Upper lobe of left lung (tissue), 6 donors: ENCODE results near the gene NAA25. TPM values are rescaled to one million over a fixed set of nuclear protein-coding genes. Genes with fewer than 3 reads are reported as not detected.

Source experiments
- ATAC-seq, 2 donors: fragments of 200-7000 bp; cut with Tn5 transposase; one replicate each; pipeline ENCODE4 v1.9.1; 2022; ENCODE audit warnings: mild to moderate bottlenecking in 2 of 2, moderate library complexity in 2 of 2; ENCODE audit not compliant: low FRiP score in 2 of 2
- DNase-seq, 2 donors: peaks; one replicate each; pipeline ENCODE4 v3.0.0-alpha.2; 2019 to 2020
- H3K27ac ChIP-seq, 4 donors: fragments of 200-600 bp; sonication (generic); one replicate each; pipeline ENCODE4 v1.5.1; 2016 to 2019
- H3K27me3 ChIP-seq, 4 donors: fragments of 200-600 bp; sonication (generic); one replicate each; pipeline ENCODE4 v1.5.1; 2017 to 2019
- H3K36me3 ChIP-seq, 4 donors: fragments of 200-600 bp; sonication (generic); one replicate each; pipeline ENCODE4 v1.5.1; 2016 to 2019
- H3K4me1 ChIP-seq, 4 donors: fragments of 200-600 bp; sonication (generic); one replicate each; pipeline ENCODE4 v1.5.1; 2018 to 2019
- H3K4me3 ChIP-seq, 4 donors: fragments of 200-600 bp; sonication (generic); one replicate each; pipeline ENCODE4 v1.5.1; 2017 to 2019; ENCODE audit warnings: mild to moderate bottlenecking in 2 of 4, moderate library complexity in 1 of 4
- H3K9me3 ChIP-seq, 4 donors: fragments of 200-600 bp; sonication (generic); one replicate each; pipeline ENCODE4 v1.5.1; 2018 to 2019
- CTCF ChIP-seq, 6 experiments: fragments of 450-650 bp in 4 of 6; fragments of 200-600 bp in 2 of 6; sonication (generic) in 2 of 6; IDR thresholded peaks; one replicate each; pipeline ENCODE4 v1.5.1; 2016 to 2019; ENCODE audit warnings: antibody characterized with exemption in 6 of 6
- EP300 ChIP-seq, 4 donors: sonication (generic); formaldehyde crosslinking; IDR thresholded peaks; one replicate each; pipeline ENCODE4 v1.5.1; 2017; ENCODE audit warnings: antibody characterized with exemption in 4 of 4, control low read depth in 2 of 4
- POLR2A ChIP-seq, 4 donors: fragments of 450-650 bp; IDR thresholded peaks; one replicate each; pipeline ENCODE4 v1.5.1; 2016 to 2017; ENCODE audit warnings: antibody characterized with exemption in 4 of 4, mild to moderate bottlenecking in 2 of 4
- POLR2AphosphoS5 ChIP-seq, 2 donors: sonication (generic); formaldehyde crosslinking; IDR thresholded peaks; one replicate each; pipeline ENCODE4 v1.5.1; 2017; ENCODE audit warnings: antibody characterized with exemption in 2 of 2
- WGBS, 2 donors: methylation state at CpG; one replicate each; pipeline ENCODE4 v1.1.5; 2017 to 2018; 5-methylcytosine and 5-hydroxymethylcytosine counted together
- total RNA-seq, 6 donors: library from RNA; depleted of rRNA in 4 of 6; stranded (reverse); fragments of >200 nt in 4 of 6; gene quantifications; one replicate each; pipeline versions ENCODE4 v1.1.0 to v1.2.1, GENCODE V29; 2016 to 2021
- donor health status: DM: no; HTN: no; CAD: no; lungs with moderate emphysema.
- donor health status: DM: no; HTN: yes; CAD: no; lungs with severe emphysema.

Gene NAA25
- total RNA-seq, 6 donors from 2014 or later = 15.0 to 30.3 (median 19.4) TPM

GRCh38 chr12:112022241-112023016, 86.2 kb downstream of the NAA25 start:
- DNase-seq (no peak), ATAC-seq (peak in 1 of 2 donors; percentile 14)
- WGBS, 2 donors = 80 to 84% methylated on average over 10 to 11 of the region's 11 CpGs
- no peaks in the 10 kb centered on the region for H3K27me3 ChIP-seq
- peaks cover 17 to 60% (median 35%) of the 10 kb centered on the region in 4 donors for H3K36me3 ChIP-seq
- H3K9me3 ChIP-seq = no peaks in the 10 kb centered on the region
- no peak overlapping the region for H3K4me3 ChIP-seq
- no peak for TF ChIP-seq POLR2A (IDR thresholded peaks at IDR 0.05)
- no peak for TF ChIP-seq EP300 (IDR thresholded peaks at IDR 0.05)
- no peak for TF ChIP-seq CTCF (IDR thresholded peaks at IDR 0.05)
- TF ChIP-seq POLR2AphosphoS5 (IDR thresholded peaks at IDR 0.05) = no peak
- peaks cover 3 to 29% (median 10%) of the 10 kb centered on the region in 4 donors for H3K4me1 ChIP-seq
- no peak overlapping the region for H3K27ac ChIP-seq

GRCh38 chr12:112020947-112021457, 87.6 kb downstream of the NAA25 start:
- ATAC-seq = no peak
- TF ChIP-seq POLR2A (IDR thresholded peaks at IDR 0.05) (no peak), CTCF (IDR thresholded peaks at IDR 0.05) (no peak), POLR2AphosphoS5 (IDR thresholded peaks at IDR 0.05) (no peak), EP300 (IDR thresholded peaks at IDR 0.05) (no peak)
- no peak for DNase-seq
- Histone ChIP-seq H3K36me3 (peaks cover 17 to 64% (median 36%) of the 10 kb centered on the region in 4 donors), H3K4me1 (peaks cover 8 to 38% (median 10%) of the 10 kb centered on the region in 4 donors), H3K27me3 (no peaks in the 10 kb centered on the region), H3K4me3 (no peak overlapping the region), H3K27ac (no peak overlapping the region), H3K9me3 (no peaks in the 10 kb centered on the region)
- WGBS, 2 donors = 87 to 92% methylated on average over 8 of the region's 8 CpGs

GRCh38 chr12:112018571-112019237, 89.9 kb downstream of the NAA25 start:
- Histone ChIP-seq H3K27me3 (no peaks in the 10 kb centered on the region), H3K4me1 (peaks cover 13 to 54% (median 20%) of the 10 kb centered on the region in 4 donors), H3K9me3 (no peaks in the 10 kb centered on the region), H3K4me3 (no peak overlapping the region), H3K36me3 (peaks cover 17 to 54% (median 33%) of the 10 kb centered on the region in 4 donors), H3K27ac (no peak overlapping the region)
- TF ChIP-seq POLR2AphosphoS5 (IDR thresholded peaks at IDR 0.05) (no peak), POLR2A (IDR thresholded peaks at IDR 0.05) (no peak), CTCF (IDR thresholded peaks at IDR 0.05) (no peak), EP300 (IDR thresholded peaks at IDR 0.05) (no peak)
- WGBS, 2 donors = 72 to 76% methylated on average over 2 of the region's 2 CpGs
- DNase-seq (no peak), ATAC-seq (no peak)

GRCh38 chr12:112017041-112017440, 91.5 kb downstream of the NAA25 start:
- DNase-seq (no peak), ATAC-seq (no peak)
- Histone ChIP-seq H3K4me1 (peaks cover 18 to 61% (median 23%) of the 10 kb centered on the region in 4 donors), H3K27ac (no peak overlapping the region), H3K4me3 (no peak overlapping the region), H3K36me3 (peaks cover 6 to 37% (median 23%) of the 10 kb centered on the region in 4 donors), H3K27me3 (no peaks in the 10 kb centered on the region), H3K9me3 (no peaks in the 10 kb centered on the region)
- WGBS, 2 donors = 84 to 88% methylated on average over 1 of the region's 1 CpG
- TF ChIP-seq EP300 (IDR thresholded peaks at IDR 0.05) (no peak), CTCF (IDR thresholded peaks at IDR 0.05) (no peak), POLR2A (IDR thresholded peaks at IDR 0.05) (no peak), POLR2AphosphoS5 (IDR thresholded peaks at IDR 0.05) (no peak)
